ENCODE results near the gene SENP3. TPM values are rescaled to one million over a fixed set of nuclear protein-coding genes. Genes with fewer than 3 reads are reported as not detected.

SENP3 gene
- total RNA-seq, 3 donors from 2014 or later: 27.9 to 60.2 (median 37.7) TPM

GRCh38 chr17:7557147-7557764 is 4.5 kb upstream of the SENP3 start:
- no peak overlapping the region for H3K4me3 ChIP-seq
- DNase-seq: peak; percentile 75 to 81 (median 81)
- TF ChIP-seq CTCF (IDR thresholded peaks at IDR 0.05): no peak
- peaks cover 42% of the 10 kb centered on the region for H3K4me1 ChIP-seq (ENCODE audit: low read depth)
- peak; percentile 41 for ATAC-seq
- intact Hi-C loops (cut with DNase I, micrococcal nuclease): no loop called here
- H3K36me3 ChIP-seq (ENCODE audit: low read depth): no peaks in the 10 kb centered on the region
- H3K9me3 ChIP-seq: no peaks in the 10 kb centered on the region

GRCh38 chr17:7557775-7558543 is 3.8 kb upstream of the SENP3 start:
- ATAC-seq: peak; percentile 74
- Histone ChIP-seq H3K9me3 (no peaks in the 10 kb centered on the region), H3K4me3 (no peak overlapping the region), H3K4me1 (ENCODE audit: low read depth) (peaks cover 48% of the 10 kb centered on the region), H3K36me3 (ENCODE audit: low read depth) (no peaks in the 10 kb centered on the region)
- intact Hi-C loops (cut with DNase I, micrococcal nuclease): no loop called here
- peak; percentile 93 to 97 (median 95) for DNase-seq
- no peak for TF ChIP-seq CTCF (IDR thresholded peaks at IDR 0.05)

- no peaks in the 10 kb centered on the region for H3K9me3 ChIP-seq
- DNase-seq: peak; percentile 77 to 84 (median 78)
- intact Hi-C loops (cut with DNase I, micrococcal nuclease): no loop called here
- peak; percentile 46 for ATAC-seq
- H3K36me3 ChIP-seq (ENCODE audit: low read depth): no peaks in the 10 kb centered on the region
- peaks cover 56% of the 10 kb centered on the region for H3K4me1 ChIP-seq (ENCODE audit: low read depth)
- no peak within 1 kb of the TSS for H3K4me3 ChIP-seq
- no peak for TF ChIP-seq CTCF (IDR thresholded peaks at IDR 0.05)
These were observed 3.0 kb upstream of the SENP3 start, which contains the start of gene TNFSF13 for GRCh38 chr17:7558544-7559319. Gene TNFSF13 (plus strand): TSS chr17:7558750. CDS start chr17:7559040, 290 bp downstream.

- ATAC-seq (no peak), DNase-seq (peak; percentile 38 to 82 (median 71))
- H3K9me3 ChIP-seq: no peaks in the 10 kb centered on the region
- intact Hi-C loops (cut with DNase I, micrococcal nuclease): loop anchor here in 1 of 2 donors (2.0 to 5.0 kb wide), 2 partner anchors 47 to 125 kb away; partner anchors contain the start of gene TMEM102
- peaks cover 57% of the 10 kb centered on the region for H3K4me1 ChIP-seq (ENCODE audit: low read depth)
- no peak overlapping the region for H3K4me3 ChIP-seq
- H3K36me3 ChIP-seq (ENCODE audit: low read depth): no peaks in the 10 kb centered on the region
- no peak for TF ChIP-seq CTCF (IDR thresholded peaks at IDR 0.05)
These were observed 2.2 kb upstream of the SENP3 start for GRCh38 chr17:7559320-7560171.
